Measurements from ENCODE around the gene TLN1.

GRCh38 chr9:35748858-35749514 lies 17.0 kb upstream of the TLN1 start, which contains the start of the genes GBA2 and RGP1:
- no peak for TF ChIP-seq CTCF (conservative IDR thresholded peaks at IDR 0.05; ENCODE audit: low read length)
- TF ChIP-seq EZH2phosphoT487 (IDR thresholded peaks at IDR 0.05; ENCODE audit: borderline replicate concordance, low read depth, low read length): no peak

Data from OCI-LY7 (cell line).